Measurements from ENCODE around the gene TCEAL5. TPM values are rescaled to one million over a fixed set of nuclear protein-coding genes. Genes with fewer than 3 reads are reported as not detected.

TCEAL5 gene
- total RNA-seq, 1 experiment from 2014 or later = not detected

GRCh38 chrX:103249805-103250204, 26.7 kb downstream of the TCEAL5 start:
- no peak for DNase-seq
- intact Hi-C loops (cut with micrococcal nuclease; ENCODE audit: unreplicated experiment) = no loop called here

DNA sequence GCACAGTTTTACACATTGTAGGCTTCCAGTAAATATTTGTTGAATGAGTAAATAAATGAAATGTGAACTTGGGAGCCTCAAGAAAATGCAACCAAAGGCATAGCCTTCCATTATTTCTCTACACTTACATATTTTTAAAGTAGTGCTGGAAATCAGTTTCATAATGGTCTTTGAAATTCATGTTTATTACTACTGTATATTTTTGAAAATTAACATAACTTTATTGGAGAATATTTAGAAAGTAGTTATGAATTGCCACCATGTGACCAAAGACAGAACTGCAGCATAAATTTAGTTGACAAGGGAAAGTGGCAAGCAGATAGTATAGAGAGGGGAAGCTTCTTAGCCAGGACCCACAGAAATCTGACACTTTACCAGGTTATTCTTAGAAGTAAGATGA, 28.0 kb downstream of the TCEAL5 start:
- Histone ChIP-seq H3K27ac (no peak overlapping the region), H3K79me2 (ENCODE audit: low read depth) (no peaks in the 10 kb centered on the region), H3F3A (ENCODE audit: insufficient read depth, low read depth) (no peaks in the 10 kb centered on the region), H3K4me2 (no peak overlapping the region), H3K9me3 (ENCODE audit: insufficient read depth, low read depth) (no peaks in the 10 kb centered on the region), H3K36me3 (ENCODE audit: low read depth) (no peaks in the 10 kb centered on the region), H2AFZ (no peak overlapping the region), H3K9me2 (ENCODE audit: insufficient read depth) (no peaks in the 10 kb centered on the region), H4K20me1 (ENCODE audit: insufficient read depth) (no peaks in the 10 kb centered on the region), H3K4me3 (no peak overlapping the region), H3K27me3 (ENCODE audit: insufficient read depth, low read depth) (no peaks in the 10 kb centered on the region), H3K4me1 (replicated peaks; ENCODE audit: insufficient read depth) (no peaks in the 10 kb centered on the region)
- intact Hi-C loops (cut with micrococcal nuclease; ENCODE audit: unreplicated experiment) = loop anchor here (1.0 kb wide), 1 partner anchor 37 kb away; no protein-coding TSS in a partner anchor
- POLR2A ChIA-PET (ENCODE audit: unreplicated experiment) = no interaction called here
- no peak for TF ChIP-seq EZH2 (IDR thresholded peaks at IDR 0.05; ENCODE audit: low read depth)
- TF ChIP-seq, protein P1, sequence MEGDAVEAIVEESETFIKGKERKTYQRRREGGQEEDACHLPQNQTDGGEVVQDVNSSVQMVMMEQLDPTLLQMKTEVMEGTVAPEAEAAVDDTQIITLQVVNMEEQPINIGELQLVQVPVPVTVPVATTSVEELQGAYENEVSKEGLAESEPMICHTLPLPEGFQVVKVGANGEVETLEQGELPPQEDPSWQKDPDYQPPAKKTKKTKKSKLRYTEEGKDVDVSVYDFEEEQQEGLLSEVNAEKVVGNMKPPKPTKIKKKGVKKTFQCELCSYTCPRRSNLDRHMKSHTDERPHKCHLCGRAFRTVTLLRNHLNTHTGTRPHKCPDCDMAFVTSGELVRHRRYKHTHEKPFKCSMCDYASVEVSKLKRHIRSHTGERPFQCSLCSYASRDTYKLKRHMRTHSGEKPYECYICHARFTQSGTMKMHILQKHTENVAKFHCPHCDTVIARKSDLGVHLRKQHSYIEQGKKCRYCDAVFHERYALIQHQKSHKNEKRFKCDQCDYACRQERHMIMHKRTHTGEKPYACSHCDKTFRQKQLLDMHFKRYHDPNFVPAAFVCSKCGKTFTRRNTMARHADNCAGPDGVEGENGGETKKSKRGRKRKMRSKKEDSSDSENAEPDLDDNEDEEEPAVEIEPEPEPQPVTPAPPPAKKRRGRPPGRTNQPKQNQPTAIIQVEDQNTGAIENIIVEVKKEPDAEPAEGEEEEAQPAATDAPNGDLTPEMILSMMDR (conservative IDR thresholded peaks at IDR 0.05) = peak; percentile 57; the same call in 1 of the 2 replicates
- no TSS peak for BruUV-seq (replicated peaks)
- CTCF ChIA-PET = no interaction called here
- no peak for DNase-seq

More at GRCh38 chrX:103249805-103250204, 26.7 kb downstream of the TCEAL5 start:
- 0 out of 2 replicates have a peak, but pooled peaks cover 3% of the 10 kb centered on the region for H3K79me2 ChIP-seq (ENCODE audit: low read depth)
- CTCF ChIA-PET = no interaction called here
- no peaks in the 10 kb centered on the region for H3K9me2 ChIP-seq (ENCODE audit: insufficient read depth)
- H3K9me3 ChIP-seq (ENCODE audit: insufficient read depth, low read depth) = no peaks in the 10 kb centered on the region
- no peaks in the 10 kb centered on the region for H3K27me3 ChIP-seq (ENCODE audit: insufficient read depth, low read depth)
- no peaks in the 10 kb centered on the region for H4K20me1 ChIP-seq (ENCODE audit: insufficient read depth)
- BruUV-seq (replicated peaks) = no TSS peak
- H3K36me3 ChIP-seq (ENCODE audit: low read depth) = no peaks in the 10 kb centered on the region
- no peak overlapping the region for H3K4me3 ChIP-seq
- H3F3A ChIP-seq (ENCODE audit: insufficient read depth, low read depth) = no peaks in the 10 kb centered on the region
- H2AFZ ChIP-seq = no peak overlapping the region
- no peak overlapping the region for H3K4me2 ChIP-seq
- H3K4me1 ChIP-seq (replicated peaks; ENCODE audit: insufficient read depth) = no peaks in the 10 kb centered on the region
- POLR2A ChIA-PET (ENCODE audit: unreplicated experiment) = no interaction called here
- TF ChIP-seq EZH2 (IDR thresholded peaks at IDR 0.05; ENCODE audit: low read depth) = no peak
- TF ChIP-seq, protein P1 (conservative IDR thresholded peaks at IDR 0.05) = no peak
- H3K27ac ChIP-seq = no peak overlapping the region

DNA sequence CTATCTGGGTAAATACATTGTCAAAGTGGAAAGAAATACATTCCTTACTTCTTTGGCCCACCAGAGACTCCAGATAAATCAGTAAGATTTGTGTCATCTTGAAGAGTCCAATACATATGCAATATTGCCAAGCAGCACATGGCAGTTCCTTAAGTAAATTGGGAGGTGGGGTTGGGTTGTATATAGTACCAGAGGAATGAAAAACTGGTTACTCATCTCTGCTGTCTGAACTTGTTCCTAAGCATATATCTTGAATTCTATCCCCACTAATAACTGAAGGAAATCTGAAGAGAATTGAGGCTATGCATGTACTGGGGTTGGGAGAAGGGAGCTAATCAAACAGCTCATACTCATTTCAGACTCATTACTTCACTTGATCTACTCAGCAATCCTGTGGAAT, 36.4 kb downstream of the TCEAL5 start:
- BruUV-seq (replicated peaks) = no TSS peak
- POLR2A ChIA-PET (ENCODE audit: unreplicated experiment) = interaction anchor here (0.7 kb wide), 1 partner anchor 1013 kb away, joined by 3 read pairs; no protein-coding TSS in a partner anchor
- no peak for TF ChIP-seq EZH2 (IDR thresholded peaks at IDR 0.05; ENCODE audit: low read depth)
- TF ChIP-seq, protein P1 (conservative IDR thresholded peaks at IDR 0.05) = no peak
- Histone ChIP-seq H3K4me3 (no peak overlapping the region), H3K27me3 (ENCODE audit: insufficient read depth, low read depth) (no peaks in the 10 kb centered on the region), H3K4me1 (replicated peaks; ENCODE audit: insufficient read depth) (no peaks in the 10 kb centered on the region), H3K4me2 (no peak overlapping the region), H3K9me3 (ENCODE audit: insufficient read depth, low read depth) (no peaks in the 10 kb centered on the region), H2AFZ (no peak overlapping the region), H3K27ac (no peak overlapping the region), H3F3A (ENCODE audit: insufficient read depth, low read depth) (no peaks in the 10 kb centered on the region), H3K79me2 (ENCODE audit: low read depth) (no peaks in the 10 kb centered on the region), H3K36me3 (ENCODE audit: low read depth) (no peaks in the 10 kb centered on the region), H3K9me2 (ENCODE audit: insufficient read depth) (no peaks in the 10 kb centered on the region), H4K20me1 (ENCODE audit: insufficient read depth) (no peaks in the 10 kb centered on the region)
- CTCF ChIA-PET = no interaction called here
- DNase-seq = no peak
- intact Hi-C loops (cut with micrococcal nuclease; ENCODE audit: unreplicated experiment) = no loop called here

Measured in PC-9 (cell line).